T-cell (primary cell): ENCODE data around the gene AGMO. TPM values are rescaled to one million over a fixed set of nuclear protein-coding genes. Genes with fewer than 3 reads are reported as not detected.
"Not testable (repeated sequence)": the region's sequence is repeated elsewhere in the genome, so short reads cannot be mapped to it uniquely, and the experiment has no call there.

Experiments
- ATAC-seq, 4 experiments: fragments of 200-7000 bp in 3 of 4; fragments of 150-1000 bp in 1 of 4; cut with Tn5 transposase; replicated peaks in 1 of 4; 1 replicate in 3 of 4; 2 replicates in 1 of 4; pipeline ENCODE4 v1.10.0; 2021; ENCODE audit warnings: moderate library complexity in 3 of 4, mild to moderate bottlenecking in 2 of 4, moderate number of reproducible peaks in 1 of 4
- CTCF ChIA-PET, 2 donors: fragments of 300-600 bp; sonication (Branson Sonifier 250); formaldehyde crosslinking; loops; one replicate each; lab custom pipeline; 2022; ENCODE audit warnings: antibody characterized with exemption in 2 of 2; lab: Charles Lee
- POLR2A ChIA-PET, 2 donors: fragments of 300-600 bp; sonication (Branson Sonifier 250); formaldehyde crosslinking; loops; one replicate each; lab custom pipeline; 2022; ENCODE audit warnings: antibody characterized with exemption in 2 of 2; lab: Charles Lee
- DNase-seq, 35 experiments: peaks; one replicate each; pipeline versions ENCODE4 v3.0.0 to v3.0.0-alpha.2; 2013 to 2023
- H3K27ac ChIP-seq: one replicate; pipeline ENCODE4 v1.5.1; 2013; ENCODE audit warnings: low read length
- H3K27me3 ChIP-seq, 2 experiments: replicated peaks in 1 of 2; 1 replicate in 1 of 2; 2 replicates in 1 of 2; pipeline versions ENCODE4 v1.6.1 to v1.7.0; 2013; ENCODE audit warnings: low read length in 1 of 2, mixed read lengths in 1 of 2; ENCODE audit not compliant: control insufficient read depth in 2 of 2, insufficient read depth in 2 of 2; ENCODE audit errors: extremely low read depth in 1 of 2
- H3K36me3 ChIP-seq, 2 donors: 1 replicate in 1 of 2; 2 replicates in 1 of 2; pipeline versions ENCODE4 v1.6.1 to v1.7.0; 2013; ENCODE audit warnings: low read length in 1 of 2; ENCODE audit not compliant: control insufficient read depth in 2 of 2, insufficient read depth in 1 of 2; ENCODE audit errors: extremely low read depth in 1 of 2
- H3K4me1 ChIP-seq, 2 experiments: 1 replicate in 1 of 2; 2 replicates in 1 of 2; pipeline versions ENCODE4 v1.6.1 to v1.7.0; 2013; ENCODE audit warnings: low read length in 2 of 2, mixed read lengths in 1 of 2; ENCODE audit not compliant: insufficient read depth in 2 of 2, control insufficient read depth in 1 of 2; ENCODE audit errors: extremely low read depth in 1 of 2
- H3K4me3 ChIP-seq, 2 donors: 1 replicate in 1 of 2; 2 replicates in 1 of 2; pipeline versions ENCODE4 v1.5.1 to v1.7.0; 2013; ENCODE audit warnings: mild to moderate bottlenecking in 2 of 2, low read length in 1 of 2, moderate library complexity in 1 of 2; ENCODE audit not compliant: control insufficient read depth in 1 of 2; ENCODE audit errors: extremely low read depth in 1 of 2
- H3K9me3 ChIP-seq: 2 replicates; pipeline ENCODE4 v1.7.0; 2013
- H3K27ac Mint-ChIP-seq, 2 donors: one replicate each; pipeline ENCODE4 v1.8.0; 2020 to 2021; ENCODE audit warnings: mild to moderate bottlenecking in 2 of 2, mixed read lengths in 2 of 2
- H3K27me3 Mint-ChIP-seq, 2 donors: one replicate each; pipeline ENCODE4 v1.8.0; 2021 to 2022; ENCODE audit warnings: mixed read lengths in 2 of 2
- H3K36me3 Mint-ChIP-seq: one replicate; pipeline ENCODE4 v1.8.0; 2021; ENCODE audit warnings: mixed read lengths
- H3K4me1 Mint-ChIP-seq, 3 donors: one replicate each; pipeline ENCODE4 v1.8.0; 2020 to 2022; ENCODE audit warnings: mixed read lengths in 3 of 3, mild to moderate bottlenecking in 1 of 3
- H3K4me3 Mint-ChIP-seq, 3 donors: one replicate each; pipeline ENCODE4 v1.8.0; 2020 to 2022; ENCODE audit warnings: mild to moderate bottlenecking in 3 of 3, mixed read lengths in 3 of 3, moderate library complexity in 3 of 3
- H3K9me3 Mint-ChIP-seq, 3 donors: one replicate each; pipeline ENCODE4 v1.8.0; 2020 to 2022; ENCODE audit warnings: mixed read lengths in 3 of 3
- WGBS: methylation state at CpG from one replicate; pipeline ENCODE4 v1.1.5; 2013; ENCODE audit warnings: missing lambda C conversion rate; ENCODE audit not compliant: insufficient coverage; 5-methylcytosine and 5-hydroxymethylcytosine counted together
- total RNA-seq, 35 experiments: library from RNA in 6 of 35; stranded (reverse) in 6 of 35; fragments of 120-200 nt in 1 of 35; gene quantifications; one replicate each; pipeline versions ENCODE4 v1.2.1 to v1.2.4 and lab custom pipeline; 2013 to 2026

The AGMO gene
- total RNA-seq, 5 donors from 2014 or later (not counting 1 experiment from before 2014, with no cell fraction given): not detected

DNA sequence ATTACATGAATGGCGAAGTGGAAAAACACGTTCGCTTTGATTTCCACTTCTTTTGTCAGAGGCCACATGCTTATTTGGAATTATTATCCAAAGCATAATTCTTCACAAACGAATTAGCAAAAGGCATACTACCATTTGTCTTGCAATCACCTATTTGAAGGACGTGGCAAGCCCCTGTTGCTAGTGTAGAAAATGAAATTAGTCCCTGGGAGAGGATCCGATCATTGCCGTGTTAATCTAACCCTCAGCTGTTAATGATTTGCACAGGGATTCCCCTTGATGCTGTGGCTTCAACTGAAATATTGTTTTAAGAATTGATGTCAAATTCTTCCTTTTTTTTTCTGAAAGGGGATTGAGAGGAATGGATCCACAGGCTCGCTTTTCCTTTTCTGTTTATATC is 4.6 kb downstream of the AGMO start:
- Histone ChIP-seq H3K4me3 (no peak overlapping the region), H3K36me3 (no peaks in the 10 kb centered on the region), H3K9me3 (no peaks in the 10 kb centered on the region), H3K27me3 (no peaks in the 10 kb centered on the region), H3K4me1 (no peaks in the 10 kb centered on the region), H3K27ac (no peak overlapping the region)
- Mint-ChIP-seq H3K4me3 (no peak overlapping the region), H3K27ac (no peak overlapping the region), H3K4me1 (no peaks in the 10 kb centered on the region), H3K9me3 (peaks cover 2 to 5% (median 4%) of the 10 kb centered on the region in 3 donors), H3K36me3 (no peaks in the 10 kb centered on the region), H3K27me3 (no peaks in the 10 kb centered on the region)
- DNase-seq: no peak
- no peak for ATAC-seq
- POLR2A ChIA-PET: no interaction called here
- CTCF ChIA-PET: no interaction called here
- WGBS: 100% methylated on average over 2 of the region's 8 CpGs

DNA sequence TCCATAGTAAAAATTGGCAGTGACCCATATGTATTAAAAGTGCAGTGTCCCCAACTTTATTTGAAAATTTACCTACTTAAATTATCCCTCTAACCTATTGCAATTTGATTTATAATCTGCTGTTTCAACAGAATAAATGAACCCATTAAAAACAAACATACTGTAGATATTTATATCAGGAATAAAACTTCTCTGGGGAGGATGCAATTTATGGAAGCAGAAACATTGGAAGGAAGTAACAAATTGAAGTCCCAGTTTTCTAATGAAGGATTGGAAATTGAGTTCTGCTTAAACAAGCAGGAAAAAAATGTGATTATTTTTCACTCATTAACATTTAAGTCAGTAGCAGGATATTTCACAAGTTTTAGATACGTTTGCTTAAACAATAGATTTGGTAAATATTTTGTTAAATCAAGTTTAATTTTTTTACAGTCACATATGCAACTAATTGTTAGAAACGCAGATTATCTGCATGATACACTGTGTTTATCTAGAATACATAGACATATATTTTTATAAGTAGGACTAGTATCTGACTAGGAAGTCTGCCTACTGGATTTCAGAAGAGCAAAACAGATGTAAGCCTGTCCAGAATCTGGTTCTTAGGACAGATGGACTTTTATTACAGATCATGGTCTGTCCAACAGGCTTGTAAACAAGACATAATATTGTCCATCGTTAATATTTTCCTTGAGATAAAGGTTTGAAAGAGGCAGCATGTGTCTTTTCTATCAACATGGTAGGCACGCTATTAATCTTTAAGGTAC is 5.3 kb downstream of the AGMO start:
- Histone ChIP-seq H3K9me3 (no peaks in the 10 kb centered on the region), H3K27ac (no peak overlapping the region), H3K36me3 (no peaks in the 10 kb centered on the region), H3K4me3 (no peak overlapping the region), H3K4me1 (no peaks in the 10 kb centered on the region), H3K27me3 (no peaks in the 10 kb centered on the region)
- no peaks in the 10 kb centered on the region for H3K27me3 Mint-ChIP-seq
- no peaks in the 10 kb centered on the region for H3K36me3 Mint-ChIP-seq
- DNase-seq (no peak), ATAC-seq (no peak)
- ChIA-PET CTCF (no interaction called here), POLR2A (no interaction called here)
- H3K27ac Mint-ChIP-seq: no peak overlapping the region
- H3K4me1 Mint-ChIP-seq: no peaks in the 10 kb centered on the region
- H3K4me3 Mint-ChIP-seq: no peak overlapping the region
- no CpG with 5 or more reads among the region's 4 CpGs for WGBS
- H3K9me3 Mint-ChIP-seq: peaks cover 2 to 5% (median 4%) of the 10 kb centered on the region in 3 donors

DNA sequence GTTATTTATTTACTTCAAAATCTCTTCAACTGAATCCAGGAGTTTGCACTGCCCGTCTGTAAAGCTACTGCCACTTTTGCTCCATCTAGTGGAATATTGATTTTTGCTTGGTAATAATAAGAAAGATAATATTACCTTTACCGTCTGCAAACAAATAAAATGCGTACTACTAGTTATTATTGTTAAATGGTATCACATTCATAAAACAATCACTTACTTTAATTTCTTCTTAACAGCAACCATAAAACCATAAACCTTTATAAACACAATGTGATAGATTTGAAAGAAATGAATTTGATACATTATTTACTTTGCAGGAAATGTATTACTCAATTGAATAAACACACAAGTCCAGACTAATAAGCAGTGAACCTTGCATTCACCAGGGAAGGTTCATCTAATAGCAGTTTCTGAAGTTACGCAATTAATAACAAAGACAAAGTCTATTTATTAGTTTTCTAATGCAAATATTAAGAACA is 6.4 kb downstream of the AGMO start:
- Histone ChIP-seq H3K4me1 (no peaks in the 10 kb centered on the region), H3K27ac (no peak overlapping the region), H3K4me3 (no peak overlapping the region), H3K27me3 (no peaks in the 10 kb centered on the region), H3K9me3 (no peaks in the 10 kb centered on the region), H3K36me3 (no peaks in the 10 kb centered on the region)
- no peak for DNase-seq
- ChIA-PET CTCF (no interaction called here), POLR2A (no interaction called here)
- H3K9me3 Mint-ChIP-seq: peaks cover 2 to 5% (median 4%) of the 10 kb centered on the region in 3 donors
- H3K4me3 Mint-ChIP-seq: no peak overlapping the region
- no peaks in the 10 kb centered on the region for H3K4me1 Mint-ChIP-seq
- WGBS: no CpG with 5 or more reads among the region's 4 CpGs
- no peaks in the 10 kb centered on the region for H3K36me3 Mint-ChIP-seq
- H3K27me3 Mint-ChIP-seq: no peaks in the 10 kb centered on the region
- ATAC-seq: no peak
- no peak overlapping the region for H3K27ac Mint-ChIP-seq

DNA sequence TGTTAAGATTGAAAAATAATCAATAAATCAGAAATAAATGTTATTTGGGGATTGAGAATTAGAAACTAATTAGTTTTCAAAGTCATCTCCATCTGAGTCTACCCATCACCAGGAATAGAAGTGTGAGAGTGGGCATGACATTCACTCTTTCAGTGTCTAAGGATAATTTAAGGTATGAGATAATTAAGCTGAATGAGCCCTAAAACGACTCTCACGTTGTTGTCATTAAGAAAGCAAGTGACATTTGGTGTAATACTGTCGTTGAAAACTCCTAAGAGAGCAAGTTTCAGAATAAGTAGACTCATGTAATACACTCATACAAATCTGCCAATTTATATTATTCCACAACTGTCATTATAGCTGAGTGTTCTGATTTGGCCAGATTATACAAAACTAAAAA is 7.1 kb downstream of the AGMO start:
- Histone ChIP-seq H3K4me3 (no peak overlapping the region), H3K4me1 (no peaks in the 10 kb centered on the region), H3K27ac (no peak overlapping the region), H3K9me3 (no peaks in the 10 kb centered on the region), H3K36me3 (no peaks in the 10 kb centered on the region), H3K27me3 (no peaks in the 10 kb centered on the region)
- no peak for DNase-seq
- WGBS: no CpG with 5 or more reads among the region's 3 CpGs
- Mint-ChIP-seq H3K27ac (no peak overlapping the region), H3K36me3 (no peaks in the 10 kb centered on the region), H3K4me1 (no peaks in the 10 kb centered on the region), H3K27me3 (no peaks in the 10 kb centered on the region), H3K4me3 (no peak overlapping the region), H3K9me3 (peaks cover 0 to 5% (median 4%) of the 10 kb centered on the region in 3 donors)
- no peak for ATAC-seq
- ChIA-PET POLR2A (no interaction called here), CTCF (no interaction called here)

DNA sequence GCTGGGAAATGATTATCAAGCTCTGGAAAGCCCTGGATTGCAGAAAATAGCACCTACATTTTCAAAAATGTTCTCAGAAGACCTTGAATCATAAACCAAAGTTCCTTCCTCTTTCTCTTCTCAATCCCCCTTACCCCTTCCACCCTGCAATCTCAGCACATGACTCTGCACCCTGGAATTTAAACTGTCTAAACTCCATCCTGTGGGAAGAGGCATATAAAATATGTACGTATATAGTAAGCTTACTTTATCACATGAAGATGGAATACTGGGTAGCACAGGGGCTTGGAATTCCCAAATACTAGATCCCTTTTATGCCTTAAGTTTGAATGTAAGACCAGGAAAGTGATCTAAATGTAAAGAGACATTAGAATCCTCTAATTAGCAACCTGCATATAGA is 7.7 kb downstream of the AGMO start:
- Mint-ChIP-seq H3K4me1 (no peaks in the 10 kb centered on the region), H3K27me3 (no peaks in the 10 kb centered on the region), H3K36me3 (no peaks in the 10 kb centered on the region), H3K9me3 (peaks cover 0 to 2% (median 1%) of the 10 kb centered on the region in 3 donors), H3K27ac (no peak overlapping the region), H3K4me3 (no peak overlapping the region)
- DNase-seq (no peak), ATAC-seq (no peak)
- Histone ChIP-seq H3K4me3 (no peak overlapping the region), H3K27me3 (no peaks in the 10 kb centered on the region), H3K9me3 (no peaks in the 10 kb centered on the region), H3K27ac (no peak overlapping the region), H3K36me3 (no peaks in the 10 kb centered on the region), H3K4me1 (no peaks in the 10 kb centered on the region)
- ChIA-PET POLR2A (no interaction called here), CTCF (no interaction called here)
- no CpG with 5 or more reads among the region's 1 CpG for WGBS

DNA sequence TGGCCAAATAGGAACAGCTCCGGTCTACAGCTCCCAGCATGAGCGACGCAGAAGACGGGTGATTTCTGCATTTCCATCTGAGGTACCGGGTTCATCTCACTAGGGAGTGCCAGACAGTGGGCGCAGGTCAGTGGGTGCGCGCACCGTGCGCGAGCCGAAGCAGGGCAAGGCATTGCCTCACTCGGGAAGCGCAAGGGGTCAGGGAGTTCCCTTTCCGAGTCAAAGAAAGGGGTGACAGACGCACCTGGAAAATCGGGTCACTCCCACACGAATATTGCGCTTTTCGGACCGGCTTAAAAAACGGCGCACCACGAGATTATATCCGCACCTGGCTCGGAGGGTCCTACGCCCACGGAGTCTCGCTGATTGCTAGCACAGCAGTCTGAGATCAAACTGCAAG is 14.5 kb downstream of the AGMO start:
- H3K36me3 ChIP-seq, H3K27ac ChIP-seq, H3K9me3 ChIP-seq, H3K4me3 ChIP-seq, H3K4me3 Mint-ChIP-seq, H3K27me3 ChIP-seq, CTCF ChIA-PET, ATAC-seq, H3K9me3 Mint-ChIP-seq, H3K36me3 Mint-ChIP-seq, DNase-seq, H3K4me1 Mint-ChIP-seq, H3K27ac Mint-ChIP-seq, H3K27me3 Mint-ChIP-seq, POLR2A ChIA-PET, H3K4me1 ChIP-seq: not testable (repeated sequence)
- no CpG with 5 or more reads among the region's 29 CpGs for WGBS
